Muscle of leg (tissue), 11 donors: ENCODE measurements around the gene DNAJC13. TPM values are rescaled to one million over a fixed set of nuclear protein-coding genes. Genes with fewer than 3 reads are reported as not detected.

ENCODE experiments used
- DNase-seq: peaks from one replicate; pipeline ENCODE4 v3.0.0; 2013
- H3K27ac ChIP-seq: one replicate; pipeline ENCODE4 v1.5.1; 2013; ENCODE audit warnings: mild to moderate bottlenecking, low read length, control low read depth
- H3K27me3 ChIP-seq: one replicate; pipeline ENCODE4 v1.6.1; 2013; ENCODE audit warnings: low read length; ENCODE audit not compliant: control insufficient read depth, insufficient read depth
- H3K36me3 ChIP-seq: one replicate; pipeline ENCODE4 v1.6.1; 2013; ENCODE audit warnings: low read length; ENCODE audit not compliant: control insufficient read depth, insufficient read depth
- H3K4me1 ChIP-seq: one replicate; pipeline ENCODE4 v1.6.1; 2013; ENCODE audit warnings: low read length; ENCODE audit not compliant: control insufficient read depth, insufficient read depth
- H3K4me3 ChIP-seq: one replicate; pipeline ENCODE4 v1.5.1; 2013; ENCODE audit warnings: low read length, control low read depth
- H3K9me3 ChIP-seq: replicated peaks from 2 replicates; pipeline ENCODE4 v1.6.1; 2013; ENCODE audit warnings: low read depth, low read length; ENCODE audit not compliant: control insufficient read depth
- WGBS: methylation state at CpG from one replicate; pipeline ENCODE4 v1.1.5; 2013; ENCODE audit warnings: missing lambda C conversion rate; ENCODE audit not compliant: insufficient coverage; 5-methylcytosine and 5-hydroxymethylcytosine counted together
- polyA plus RNA-seq, 8 donors: library from polyadenylated mRNA; unstranded; fragments of 120-200 nt; gene quantifications; one replicate each; pipeline versions ENCODE4 v1.2.1 to v1.2.3, GENCODE V29; 2013; ENCODE audit warnings: inconsistent platforms in 1 of 8, low replicate concordance in 1 of 8; ENCODE audit not compliant: insufficient read length in 8 of 8, insufficient read depth in 1 of 8
- total RNA-seq: library from RNA; stranded (reverse); fragments of 120-200 nt; gene quantifications from one replicate; pipeline ENCODE4 v1.2.4, GENCODE V29; 2013

Gene DNAJC13
- total and polyA plus RNA-seq, 9 donors = 29.9 to 43.1 (median 34.7) TPM

GRCh38 chr3:132504375-132504933, 87.2 kb downstream of the DNAJC13 start:
- Histone ChIP-seq H3K27ac (no peak overlapping the region), H3K4me3 (no peak overlapping the region), H3K27me3 (no peaks in the 10 kb centered on the region), H3K36me3 (peaks cover 51% of the 10 kb centered on the region), H3K9me3 (no peaks in the 10 kb centered on the region), H3K4me1 (no peaks in the 10 kb centered on the region)
- no peak for DNase-seq

- no peaks in the 10 kb centered on the region for H3K27me3 ChIP-seq
- no peaks in the 10 kb centered on the region for H3K4me1 ChIP-seq
- H3K36me3 ChIP-seq = peaks cover 43% of the 10 kb centered on the region
- DNase-seq = no peak
- no peaks in the 10 kb centered on the region for H3K9me3 ChIP-seq
- no CpG with 5 or more reads among the region's 4 CpGs for WGBS
- no peak overlapping the region for H3K27ac ChIP-seq
- H3K4me3 ChIP-seq = no peak overlapping the region
These were observed 90.4 kb downstream of the DNAJC13 start for GRCh38 chr3:132507657-132508056.

GRCh38 chr3:132509096-132509495, 91.8 kb downstream of the DNAJC13 start:
- no peaks in the 10 kb centered on the region for H3K4me1 ChIP-seq
- H3K36me3 ChIP-seq = peaks cover 44% of the 10 kb centered on the region
- DNase-seq = no peak
- H3K9me3 ChIP-seq = no peaks in the 10 kb centered on the region
- no peak overlapping the region for H3K4me3 ChIP-seq
- 100% methylated on average over 1 of the region's 1 CpG for WGBS
- H3K27ac ChIP-seq = no peak overlapping the region
- H3K27me3 ChIP-seq = no peaks in the 10 kb centered on the region

- no CpG with 5 or more reads among the region's 1 CpG for WGBS
- no peak for DNase-seq
- peaks cover 44% of the 10 kb centered on the region for H3K36me3 ChIP-seq
- no peaks in the 10 kb centered on the region for H3K9me3 ChIP-seq
- no peak overlapping the region for H3K4me3 ChIP-seq
- no peaks in the 10 kb centered on the region for H3K27me3 ChIP-seq
- no peak overlapping the region for H3K27ac ChIP-seq
- no peaks in the 10 kb centered on the region for H3K4me1 ChIP-seq
These were observed 92.2 kb downstream of the DNAJC13 start for GRCh38 chr3:132509506-132509905.

- H3K27me3 ChIP-seq = no peaks in the 10 kb centered on the region
- 100% methylated on average over 2 of the region's 5 CpGs for WGBS
- H3K4me1 ChIP-seq = no peaks in the 10 kb centered on the region
- H3K9me3 ChIP-seq = no peaks in the 10 kb centered on the region
- no peak overlapping the region for H3K4me3 ChIP-seq
- no peak for DNase-seq
- peaks cover 47% of the 10 kb centered on the region for H3K36me3 ChIP-seq
- no peak overlapping the region for H3K27ac ChIP-seq
These were observed 95.8 kb downstream of the DNAJC13 start for GRCh38 chr3:132513057-132513456.

GRCh38 chr3:132517311-132517710, 100.0 kb downstream of the DNAJC13 start:
- DNase-seq = no peak
- Histone ChIP-seq H3K27ac (no peak overlapping the region), H3K4me1 (no peaks in the 10 kb centered on the region), H3K36me3 (peaks cover 39% of the 10 kb centered on the region), H3K9me3 (no peaks in the 10 kb centered on the region), H3K4me3 (no peak overlapping the region), H3K27me3 (no peaks in the 10 kb centered on the region)
- 100% methylated on average over 1 of the region's 2 CpGs for whole genome bisulfite sequencing

- Histone ChIP-seq H3K9me3 (no peaks in the 10 kb centered on the region), H3K4me3 (no peak overlapping the region), H3K4me1 (no peaks in the 10 kb centered on the region), H3K36me3 (peaks cover 41% of the 10 kb centered on the region), H3K27ac (no peak overlapping the region), H3K27me3 (no peaks in the 10 kb centered on the region)
- WGBS = 80% methylated on average over 1 of the region's 5 CpGs
- no peak for DNase-seq
These were observed 102.6 kb downstream of the DNAJC13 start for GRCh38 chr3:132519914-132520313.

GRCh38 chr3:132521901-132522300, 104.6 kb downstream of the DNAJC13 start:
- DNase-seq = no peak
- no peaks in the 10 kb centered on the region for H3K4me1 ChIP-seq
- H3K4me3 ChIP-seq = no peak overlapping the region
- H3K9me3 ChIP-seq = no peaks in the 10 kb centered on the region
- H3K27me3 ChIP-seq = no peaks in the 10 kb centered on the region
- H3K27ac ChIP-seq = no peak overlapping the region
- WGBS = no CpG with 5 or more reads among the region's 5 CpGs
- peaks cover 40% of the 10 kb centered on the region for H3K36me3 ChIP-seq

- Histone ChIP-seq H3K4me1 (no peaks in the 10 kb centered on the region), H3K36me3 (peaks cover 36% of the 10 kb centered on the region), H3K27ac (no peak overlapping the region), H3K9me3 (no peaks in the 10 kb centered on the region), H3K4me3 (no peak overlapping the region), H3K27me3 (no peaks in the 10 kb centered on the region)
- no peak for DNase-seq
- WGBS = 100% methylated on average over 1 of the region's 3 CpGs
These were observed 105.1 kb downstream of the DNAJC13 start for GRCh38 chr3:132522353-132522752.

GRCh38 chr3:132530624-132531023, 113.3 kb downstream of the DNAJC13 start:
- Histone ChIP-seq H3K36me3 (peaks cover 35% of the 10 kb centered on the region), H3K27me3 (no peaks in the 10 kb centered on the region)
- 67% methylated on average over 1 of the region's 3 CpGs for WGBS

More at GRCh38 chr3:132530624-132531023, 113.3 kb downstream of the DNAJC13 start:
- no peak for DNase-seq
- H3K4me1 ChIP-seq = no peaks in the 10 kb centered on the region
- H3K27ac ChIP-seq = no peak overlapping the region
- no peak overlapping the region for H3K4me3 ChIP-seq
- H3K9me3 ChIP-seq = no peaks in the 10 kb centered on the region
